Body of pancreas (tissue), 4 donors: Measurements from ENCODE around the gene LIX1L.

Experiments used
- POLR2A ChIP-seq, 3 donors: fragments of 450-650 bp; IDR thresholded peaks; one replicate each; pipeline ENCODE4 v1.6.1; 2016; ENCODE audit warnings: antibody characterized with exemption in 3 of 3, mild to moderate bottlenecking in 2 of 3
- TF ChIP-seq, protein P1 (sequence below), 7 experiments: fragments of 450-650 bp in 4 of 7; fragments of 200-600 bp in 3 of 7; sonication (generic) in 3 of 7; IDR thresholded peaks; one replicate each; pipeline ENCODE4 v1.5.1; 2016 to 2019; ENCODE audit warnings: antibody characterized with exemption in 7 of 7

DNA sequence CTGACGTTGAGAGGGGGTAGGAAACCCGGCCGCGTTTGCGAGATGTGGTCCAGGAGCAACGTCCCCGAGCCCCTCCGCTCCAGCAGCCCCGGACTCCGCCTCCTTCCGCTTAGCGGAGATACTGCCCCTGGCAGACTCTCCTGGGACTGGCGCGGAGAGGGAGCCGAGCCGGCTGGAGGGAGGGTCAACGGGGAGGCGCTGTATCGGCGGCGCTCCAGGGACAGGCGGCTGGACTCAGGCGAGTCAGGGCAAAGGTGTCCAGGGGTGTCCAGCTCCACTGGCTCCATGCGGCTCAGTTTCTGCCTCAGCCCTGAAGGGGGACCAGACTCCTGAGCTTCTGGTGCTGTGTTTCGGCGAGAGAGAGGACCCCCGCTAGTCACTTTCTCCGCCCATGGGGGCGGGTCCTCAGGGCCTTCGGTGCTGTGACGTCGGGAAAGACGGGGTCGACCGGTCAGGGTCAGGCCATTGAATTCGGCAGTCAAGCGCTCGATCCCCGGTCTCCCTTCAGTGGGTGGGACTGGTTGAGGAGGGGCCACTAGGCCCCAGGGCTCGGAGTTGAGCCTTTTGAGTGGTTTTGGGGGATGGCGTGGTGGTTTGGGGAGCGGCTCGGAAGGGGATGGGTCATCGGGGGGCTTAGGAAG, 2.8 kb upstream of the LIX1L start:
- TF ChIP-seq, protein P1, sequence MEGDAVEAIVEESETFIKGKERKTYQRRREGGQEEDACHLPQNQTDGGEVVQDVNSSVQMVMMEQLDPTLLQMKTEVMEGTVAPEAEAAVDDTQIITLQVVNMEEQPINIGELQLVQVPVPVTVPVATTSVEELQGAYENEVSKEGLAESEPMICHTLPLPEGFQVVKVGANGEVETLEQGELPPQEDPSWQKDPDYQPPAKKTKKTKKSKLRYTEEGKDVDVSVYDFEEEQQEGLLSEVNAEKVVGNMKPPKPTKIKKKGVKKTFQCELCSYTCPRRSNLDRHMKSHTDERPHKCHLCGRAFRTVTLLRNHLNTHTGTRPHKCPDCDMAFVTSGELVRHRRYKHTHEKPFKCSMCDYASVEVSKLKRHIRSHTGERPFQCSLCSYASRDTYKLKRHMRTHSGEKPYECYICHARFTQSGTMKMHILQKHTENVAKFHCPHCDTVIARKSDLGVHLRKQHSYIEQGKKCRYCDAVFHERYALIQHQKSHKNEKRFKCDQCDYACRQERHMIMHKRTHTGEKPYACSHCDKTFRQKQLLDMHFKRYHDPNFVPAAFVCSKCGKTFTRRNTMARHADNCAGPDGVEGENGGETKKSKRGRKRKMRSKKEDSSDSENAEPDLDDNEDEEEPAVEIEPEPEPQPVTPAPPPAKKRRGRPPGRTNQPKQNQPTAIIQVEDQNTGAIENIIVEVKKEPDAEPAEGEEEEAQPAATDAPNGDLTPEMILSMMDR (IDR thresholded peaks at IDR 0.05): peak in 5 of 7 experiments; percentile 7 to 23 (median 21)
- peak; percentile 25 to 68 (median 53) for TF ChIP-seq POLR2A (IDR thresholded peaks at IDR 0.05)
